Endometrium (tissue), 2 donors: ENCODE measurements around the gene ELK4.

ENCODE experiments used
- FAIRE-seq: peaks from 2 replicates; lab custom pipeline; 2012; peaks lifted over from hg19 to GRCh38; lab: Jason Lieb, UNC
- donor health status: control.
- donor health status: control.

ELK4 gene, protein sequence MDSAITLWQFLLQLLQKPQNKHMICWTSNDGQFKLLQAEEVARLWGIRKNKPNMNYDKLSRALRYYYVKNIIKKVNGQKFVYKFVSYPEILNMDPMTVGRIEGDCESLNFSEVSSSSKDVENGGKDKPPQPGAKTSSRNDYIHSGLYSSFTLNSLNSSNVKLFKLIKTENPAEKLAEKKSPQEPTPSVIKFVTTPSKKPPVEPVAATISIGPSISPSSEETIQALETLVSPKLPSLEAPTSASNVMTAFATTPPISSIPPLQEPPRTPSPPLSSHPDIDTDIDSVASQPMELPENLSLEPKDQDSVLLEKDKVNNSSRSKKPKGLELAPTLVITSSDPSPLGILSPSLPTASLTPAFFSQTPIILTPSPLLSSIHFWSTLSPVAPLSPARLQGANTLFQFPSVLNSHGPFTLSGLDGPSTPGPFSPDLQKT

GRCh38 chr1:205631768-205632668, at the start of gene ELK4:
Gene ELK4, minus strand, starts transcription at chr1:205632011. Its CDS starts 8,129 bp downstream, at chr1:205623882.
- no peak for FAIRE-seq

GRCh38 chr1:205681364-205681763, 49.6 kb upstream of the ELK4 start:
- FAIRE-seq: no peak

GRCh38 chr1:205680073-205680851, 48.5 kb upstream of the ELK4 start, which contains the start of gene SLC45A3:
Gene SLC45A3, minus strand, starts transcription at chr1:205680509. Its CDS starts 15,853 bp downstream, at chr1:205664656.
- no peak for FAIRE-seq

DNA sequence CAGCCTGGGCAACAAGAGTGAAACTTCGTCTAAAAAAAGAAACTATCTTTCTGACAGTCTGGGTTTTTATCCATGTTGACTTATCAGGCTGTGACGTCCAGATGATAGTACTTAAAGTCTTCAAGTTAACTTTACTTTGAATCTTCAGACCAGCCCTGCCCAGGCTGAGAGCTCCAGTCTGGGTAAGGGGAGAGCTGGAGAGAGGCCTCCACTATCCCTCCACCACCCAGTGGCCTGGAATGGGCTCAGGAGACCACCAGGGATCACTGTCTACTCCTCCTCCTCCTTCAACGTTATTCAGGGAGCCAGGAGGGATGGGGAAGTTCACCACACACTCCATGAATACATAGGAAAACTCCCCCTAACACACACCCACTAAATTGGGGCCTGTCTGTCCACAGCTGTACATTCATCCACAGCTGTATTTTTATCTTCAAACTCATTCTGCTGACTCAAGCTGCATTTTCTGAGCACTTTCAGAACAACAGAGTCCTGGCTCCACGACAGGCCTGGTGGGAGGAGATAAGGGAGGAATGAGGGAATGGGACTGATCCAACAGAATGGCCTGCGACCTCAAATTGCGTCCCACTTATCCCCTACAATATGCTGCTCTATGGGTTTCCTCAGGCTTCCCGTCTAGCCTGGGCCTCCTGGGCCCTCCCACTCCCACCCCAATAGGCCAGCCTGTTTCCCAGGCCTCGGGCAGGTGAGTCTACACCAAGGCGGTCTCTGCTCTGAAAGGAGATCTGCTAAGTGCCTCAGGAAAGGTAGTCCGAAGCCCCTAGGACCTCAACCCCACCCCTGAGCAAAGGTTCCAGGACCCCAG, 46.7 kb upstream of the ELK4 start:
- FAIRE-seq: no peak

DNA sequence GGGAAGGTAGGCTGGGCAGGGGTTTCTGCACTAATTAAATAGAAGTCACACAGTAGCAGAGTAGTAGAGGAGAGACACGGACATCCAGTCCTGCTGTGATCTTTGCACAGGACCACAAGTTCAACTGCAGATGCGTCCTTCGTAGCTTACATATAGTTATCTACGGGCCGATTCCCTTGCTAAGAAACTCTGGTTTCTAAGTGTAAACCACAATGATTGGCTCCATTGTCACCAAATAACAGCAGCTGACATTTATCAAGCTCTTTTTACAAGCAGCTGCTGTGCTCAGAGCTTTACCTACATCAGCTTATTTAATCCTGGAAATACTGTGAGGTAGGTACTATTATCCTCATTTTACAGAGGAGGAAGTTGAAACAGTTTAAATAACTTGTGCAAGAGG, 45.4 kb upstream of the ELK4 start:
- FAIRE-seq: no peak

DNA sequence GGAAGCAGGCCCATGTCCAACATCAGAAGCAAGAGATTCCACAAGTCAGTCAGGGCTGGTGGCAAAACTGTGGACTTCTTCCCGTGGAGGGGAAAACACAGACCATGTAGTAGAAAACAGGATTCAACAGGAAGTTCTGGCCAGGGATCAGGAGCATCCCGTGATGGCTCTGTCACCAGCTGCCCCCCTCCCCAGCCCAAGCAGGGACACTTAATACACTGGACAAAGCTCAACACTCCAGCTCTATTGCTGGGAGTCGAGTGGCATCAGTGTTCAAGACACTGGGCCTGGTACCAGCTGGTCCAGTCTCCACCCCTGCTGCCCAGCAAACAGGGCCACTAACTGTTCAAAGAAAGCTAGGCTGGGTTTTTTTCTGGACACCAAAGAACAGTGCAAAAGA, 44.8 kb upstream of the ELK4 start:
- FAIRE-seq: no peak

- no peak for FAIRE-seq
Observed at GRCh38 chr1:205676002-205676401, 44.2 kb upstream of the ELK4 start.

DNA sequence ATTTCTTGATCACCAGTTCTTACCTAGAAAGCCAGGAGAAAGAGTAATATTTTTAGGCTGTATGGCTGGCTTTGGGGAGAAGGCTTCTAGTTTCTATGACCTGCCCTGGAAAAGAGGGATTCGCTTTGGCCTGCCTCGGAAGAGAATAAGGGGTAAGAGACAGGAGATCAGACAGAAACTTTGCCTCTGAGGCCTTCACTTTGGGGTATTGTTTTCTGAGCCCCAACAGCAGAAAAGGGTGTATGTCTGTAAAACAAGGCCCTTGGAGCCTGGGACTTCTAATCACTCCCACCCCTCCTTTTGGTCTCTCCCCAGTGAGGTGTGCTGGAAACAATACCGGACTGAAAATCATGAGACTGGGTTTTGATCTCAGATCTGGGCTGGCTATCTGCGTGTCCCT, 43.4 kb upstream of the ELK4 start:
- FAIRE-seq: no peak

GRCh38 chr1:205672970-205673369, 41.2 kb upstream of the ELK4 start:
- FAIRE-seq: no peak

- no peak for FAIRE-seq
Observed at GRCh38 chr1:205672395-205672889, 40.6 kb upstream of the ELK4 start.

DNA sequence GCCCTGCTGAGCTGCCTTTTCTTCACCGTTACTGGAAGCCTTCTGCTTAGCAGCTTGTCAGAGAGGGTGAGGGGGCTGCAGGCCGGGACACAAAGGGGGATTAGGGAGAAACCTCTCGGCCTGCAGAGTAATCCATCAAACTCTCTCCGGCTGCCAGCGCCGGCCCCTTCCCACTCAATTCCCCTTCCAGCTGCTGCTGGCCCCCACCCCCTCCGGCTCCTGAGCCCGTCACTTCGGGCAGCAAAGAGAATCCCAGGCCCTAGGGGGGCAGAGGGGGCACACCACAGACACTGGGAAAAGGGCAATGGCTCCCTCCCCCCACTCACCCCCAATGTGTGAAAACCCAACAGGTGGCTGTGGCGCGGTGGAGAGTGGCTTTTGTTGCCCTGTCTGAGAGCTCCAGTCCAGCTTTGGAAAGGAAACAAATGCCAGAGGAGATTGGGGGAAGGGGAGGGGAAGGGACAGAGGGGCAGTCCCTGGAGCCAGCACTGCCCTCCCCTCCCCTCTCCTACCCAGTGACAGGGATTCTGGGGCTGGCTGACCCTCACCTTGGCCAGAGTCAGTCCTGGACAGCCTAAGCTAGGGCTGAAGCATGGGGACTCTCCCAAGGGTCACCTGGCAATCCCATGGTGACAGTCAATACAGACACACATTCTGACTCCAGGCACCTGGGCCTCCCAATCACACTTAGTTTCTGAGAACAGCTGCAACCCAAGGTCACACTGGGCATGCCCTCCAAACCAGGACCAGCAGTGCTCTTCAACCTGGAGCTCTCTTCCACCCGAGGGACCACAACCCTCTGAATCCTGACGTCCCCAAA, 39.0 kb upstream of the ELK4 start:
- FAIRE-seq: no peak

- FAIRE-seq: no peak
Observed at GRCh38 chr1:205670150-205670446, 38.3 kb upstream of the ELK4 start.

GRCh38 chr1:205669341-205670149, 37.7 kb upstream of the ELK4 start:
- no peak for FAIRE-seq

GRCh38 chr1:205668951-205669340, 37.1 kb upstream of the ELK4 start:
- no peak for FAIRE-seq

DNA sequence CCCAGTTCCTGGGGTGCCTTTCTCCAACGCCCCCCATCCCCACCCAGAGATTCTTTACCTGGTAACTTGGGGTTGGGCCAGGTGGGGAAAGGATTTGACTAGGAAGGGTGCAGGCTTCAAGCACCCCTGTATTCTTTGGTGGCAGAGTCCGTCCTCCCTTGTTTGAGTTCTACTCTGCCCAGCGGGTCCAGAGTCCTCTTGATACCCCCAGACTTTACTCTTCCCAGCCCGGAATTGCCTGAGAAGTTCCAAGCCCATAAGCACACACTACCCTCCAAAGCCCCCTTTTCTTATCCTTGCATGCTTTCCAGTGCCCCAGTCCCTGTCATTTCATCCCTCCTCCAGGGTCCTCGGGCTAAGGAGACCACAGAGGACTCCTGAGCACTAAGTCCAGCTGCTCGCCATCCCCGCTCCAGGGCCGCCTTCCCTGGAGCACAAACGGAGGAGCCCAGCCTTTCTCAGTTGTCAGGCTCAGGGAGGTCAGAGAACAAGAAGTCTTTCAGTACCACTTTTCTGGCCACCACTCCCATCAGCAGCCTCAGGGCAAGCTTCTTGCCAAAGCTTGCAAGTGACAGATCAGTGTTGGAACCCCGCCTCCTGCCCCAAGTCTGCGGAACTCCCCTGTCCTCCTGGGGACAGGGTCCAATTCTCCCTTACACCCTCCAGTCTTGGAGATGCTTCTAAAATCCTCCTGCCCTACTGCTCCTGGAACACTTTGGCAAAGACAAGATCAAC, 36.3 kb upstream of the ELK4 start:
- no peak for FAIRE-seq

GRCh38 chr1:205666372-205667166, 34.8 kb upstream of the ELK4 start:
- no peak for FAIRE-seq

GRCh38 chr1:205665201-205666045, 33.6 kb upstream of the ELK4 start:
- FAIRE-seq: no peak
